OCI-LY7 (cell line): ENCODE measurements around the gene LILRA2. TPM values are rescaled to one million over a fixed set of nuclear protein-coding genes. Genes with fewer than 3 reads are reported as not detected.

Experiments
- BruUV-seq: library from RNA; stranded (reverse); fragments of 400-500 nt; replicated peaks from 2 replicates; lab custom pipeline; 2021; lab: Mats Ljungman, UMichigan
- CTCF ChIA-PET: fragments of 300-600 bp; sonication (Branson Sonifier 250); formaldehyde crosslinking; loops from one replicate; lab custom pipeline; 2022; ENCODE audit warnings: antibody characterized with exemption; ENCODE audit not compliant: unreplicated experiment; lab: Charles Lee
- POLR2A ChIA-PET: fragments of 300-600 bp; sonication (Branson Sonifier 250); formaldehyde crosslinking; loops from one replicate; lab custom pipeline; 2022; ENCODE audit warnings: antibody characterized with exemption; lab: Charles Lee
- DNase-seq: peaks from one replicate; pipeline ENCODE4 v3.0.0-alpha.2; 2015; ENCODE audit warnings: low spot score
- H2AFZ ChIP-seq: fragments of 200-600 bp; sonication (generic), shearing (Covaris generic); 2 replicates; pipeline ENCODE4 v1.6.1; 2014; ENCODE audit warnings: mild to moderate bottlenecking, antibody characterized with exemption, low read length, moderate library complexity
- H3K27ac ChIP-seq: fragments of 200-600 bp; sonication (generic); 2 replicates; pipeline ENCODE4 v1.5.1; 2014; ENCODE audit warnings: mixed run types, low read depth, mild to moderate bottlenecking, moderate library complexity, low read length, inconsistent platforms; ENCODE audit not compliant: poor library complexity, severe bottlenecking
- H3K36me3 ChIP-seq: fragments of 200-600 bp; sonication (generic); 2 replicates; pipeline ENCODE4 v1.6.1; 2014; ENCODE audit warnings: mild to moderate bottlenecking, antibody characterized with exemption, low read length, moderate library complexity, mixed read lengths; ENCODE audit not compliant: insufficient read depth
- H3K4me1 ChIP-seq: fragments of 200-600 bp; sonication (generic); 2 replicates; pipeline ENCODE4 v1.5.1; 2014; ENCODE audit warnings: mild to moderate bottlenecking, low read length; ENCODE audit not compliant: insufficient read depth, poor library complexity, severe bottlenecking
- H3K4me2 ChIP-seq: fragments of 200-600 bp; sonication (generic); 2 replicates; pipeline ENCODE4 v1.6.1; 2014; ENCODE audit warnings: mild to moderate bottlenecking, low read length
- H3K4me3 ChIP-seq: fragments of 200-600 bp; sonication (generic); 2 replicates; pipeline ENCODE4 v1.5.1; 2014; ENCODE audit warnings: mild to moderate bottlenecking, low read depth, low read length; ENCODE audit not compliant: poor library complexity, severe bottlenecking
- H3K79me2 ChIP-seq: fragments of 200-600 bp; sonication (generic); 2 replicates; pipeline ENCODE4 v1.6.1; 2016; ENCODE audit warnings: low read depth, mild to moderate bottlenecking, low read length, moderate library complexity, mixed read lengths; ENCODE audit not compliant: insufficient read depth
- H3K9me2 ChIP-seq: fragments of 200-600 bp; sonication (generic); 2 replicates; pipeline ENCODE4 v1.6.1; 2016; ENCODE audit warnings: mild to moderate bottlenecking, low read length, mixed read lengths; ENCODE audit not compliant: insufficient read depth
- H3K9me3 ChIP-seq: fragments of 200-600 bp; sonication (generic); 2 replicates; pipeline ENCODE4 v1.6.1; 2014; ENCODE audit warnings: mild to moderate bottlenecking, mixed run types, low read length, mixed read lengths
- H4K20me1 ChIP-seq: fragments of 200-600 bp; sonication (generic); 2 replicates; pipeline ENCODE4 v1.6.1; 2014; ENCODE audit warnings: mild to moderate bottlenecking, antibody characterized with exemption, low read length, moderate library complexity, mixed read lengths; ENCODE audit not compliant: insufficient read depth
- CTCF ChIP-seq: fragments of 200-600 bp; sonication (generic); conservative IDR thresholded peaks from 2 replicates; pipeline ENCODE4 v1.5.1; 2014; ENCODE audit warnings: mild to moderate bottlenecking, antibody characterized with exemption, low read length, moderate library complexity, mixed read lengths
- EZH2phosphoT487 ChIP-seq: fragments of 200-600 bp; sonication (generic); IDR thresholded peaks from 2 replicates; pipeline ENCODE4 v1.6.1; 2018; ENCODE audit warnings: low read depth, borderline replicate concordance, mild to moderate bottlenecking, mixed run types, antibody characterized with exemption, low read length, moderate library complexity, mixed read lengths
- intact Hi-C: fragments of 100-400 bp; cut with micrococcal nuclease; formaldehyde crosslinking; loops from one replicate; pipeline ENCODE4 v1.10.0; 2022; ENCODE audit not compliant: unreplicated experiment
- total RNA-seq, 2 experiments: library from RNA; depleted of rRNA in 1 of 2; stranded (reverse); fragments of >200 nt in 1 of 2; shearing (Covaris generic) in 1 of 2; gene quantifications; 2 replicates each; pipeline ENCODE4 v1.2.3, GENCODE V29; 2014 to 2022

LILRA2 gene
- total RNA-seq, 2 experiments from 2014 or later: 0.38 to 5.5 TPM

GRCh38 chr19:54556194-54556593 is 17.4 kb upstream of the LILRA2 start:
- Histone ChIP-seq H3K9me2 (no peaks in the 10 kb centered on the region), H3K4me3 (no peak overlapping the region), H2AFZ (no peak overlapping the region), H3K9me3 (no peaks in the 10 kb centered on the region), H3K27ac (no peak overlapping the region), H4K20me1 (no peaks in the 10 kb centered on the region), H3K4me2 (no peak overlapping the region), H3K79me2 (no peaks in the 10 kb centered on the region), H3K36me3 (no peaks in the 10 kb centered on the region), H3K4me1 (peaks cover 2% of the 10 kb centered on the region)
- no peak for DNase-seq
- ChIA-PET CTCF (no interaction called here), POLR2A (no interaction called here)
- TF ChIP-seq CTCF: no peak
- no peak for TF ChIP-seq EZH2phosphoT487
- no TSS peak for BruUV-seq
- intact Hi-C loops: no loop called here

GRCh38 chr19:54558339-54558738 is 15.3 kb upstream of the LILRA2 start:
- BruUV-seq: no TSS peak
- no peaks in the 10 kb centered on the region for H3K79me2 ChIP-seq
- intact Hi-C loops: no loop called here
- H3K9me3 ChIP-seq: no peaks in the 10 kb centered on the region
- ChIA-PET POLR2A (interaction anchor here (0.7 kb wide), 1 partner anchor 35 kb away, joined by 4 read pairs; the partner anchor contains the start of gene LILRA1), CTCF (no interaction called here)
- no peak for DNase-seq
- no peak overlapping the region for H3K27ac ChIP-seq
- no peaks in the 10 kb centered on the region for H4K20me1 ChIP-seq
- TF ChIP-seq CTCF: no peak
- TF ChIP-seq EZH2phosphoT487: no peak
- no peaks in the 10 kb centered on the region for H3K9me2 ChIP-seq
- H3K4me3 ChIP-seq: no peak overlapping the region
- no peaks in the 10 kb centered on the region for H3K36me3 ChIP-seq
- no peaks in the 10 kb centered on the region for H3K4me1 ChIP-seq
- H2AFZ ChIP-seq: no peak overlapping the region
- no peak overlapping the region for H3K4me2 ChIP-seq

- Histone ChIP-seq H3K4me3 (no peak overlapping the region), H3K79me2 (no peaks in the 10 kb centered on the region), H3K9me2 (no peaks in the 10 kb centered on the region), H2AFZ (no peak overlapping the region), H3K36me3 (no peaks in the 10 kb centered on the region), H3K27ac (no peak overlapping the region), H3K4me2 (no peak overlapping the region), H3K4me1 (no peaks in the 10 kb centered on the region), H3K9me3 (no peaks in the 10 kb centered on the region), H4K20me1 (no peaks in the 10 kb centered on the region)
- intact Hi-C loops: no loop called here
- TF ChIP-seq CTCF (no peak), EZH2phosphoT487 (no peak)
- ChIA-PET CTCF (no interaction called here), POLR2A (no interaction called here)
- no TSS peak for BruUV-seq
- DNase-seq: no peak
Measured at GRCh38 chr19:54560881-54561385, 12.7 kb upstream of the LILRA2 start.
